K562 (cell line): ENCODE results near the gene GGNBP2. TPM values are rescaled to one million over a fixed set of nuclear protein-coding genes. Genes with fewer than 3 reads are reported as not detected.

Experiments used
- GABPA ChIP-seq: fragments of 200-800 bp; sonication (Bioruptor generic); conservative IDR thresholded peaks from 2 replicates; pipeline ENCODE4 v1.6.1; 2016; ENCODE audit warnings: low read depth, missing genetic modification characterization, missing compliant biosample characterization
- GTF2E2 ChIP-seq: fragments of 200-800 bp; sonication (Bioruptor generic); IDR thresholded peaks from 2 replicates; pipeline ENCODE4 v1.6.1; 2016; ENCODE audit warnings: missing genetic modification characterization, missing compliant biosample characterization
- JUN ChIP-seq, 2 experiments: sonication (generic) in 1 of 2; formaldehyde crosslinking in 1 of 2; IDR thresholded peaks; 2 replicates each; pipeline versions ENCODE4 v1.6.1 to v1.8.0; 2012 to 2022; ENCODE audit warnings: borderline replicate concordance in 2 of 2, mild to moderate bottlenecking in 2 of 2, improper control_type of control experiment in 1 of 2, low read depth in 1 of 2, low read length in 1 of 2, missing genetic modification reagents in 1 of 2
- JUND ChIP-seq, 2 experiments: IDR thresholded peaks; 2 replicates in 1 of 2; 3 replicates in 1 of 2; pipeline ENCODE4 v1.6.1; 2011; ENCODE audit warnings: borderline replicate concordance in 2 of 2, low read depth in 2 of 2, low read length in 2 of 2, improper control_type of control experiment in 1 of 2, missing biosample characterization in 1 of 2, missing genetic modification characterization in 1 of 2, missing genetic modification reagents in 1 of 2
- RNF2 ChIP-seq: sonication (generic); IDR thresholded peaks from 2 replicates; pipeline ENCODE4 v1.6.1; 2016
- SP1 ChIP-seq: sonication (generic); formaldehyde crosslinking; IDR thresholded peaks from 2 replicates; pipeline ENCODE4 v1.8.1; 2022; ENCODE audit warnings: mild to moderate bottlenecking, missing genetic modification reagents
- ZFX ChIP-seq: sonication (generic); formaldehyde crosslinking; IDR thresholded peaks from 2 replicates; pipeline ENCODE4 v1.8.0; 2022; ENCODE audit warnings: mild to moderate bottlenecking, missing genetic modification reagents, moderate library complexity
- ZNF766 ChIP-seq: fragments of 200-800 bp; sonication (Bioruptor generic); conservative IDR thresholded peaks from 2 replicates; pipeline ENCODE4 v1.6.1; 2016; ENCODE audit warnings: missing genetic modification characterization, missing compliant biosample characterization
- ZNF77 ChIP-seq: fragments of 250-450 bp; sonication (Bioruptor Pico); IDR thresholded peaks from 2 replicates; pipeline ENCODE4 v1.5.0; 2020
- polyA plus RNA-seq, 8 experiments: library from polyadenylated mRNA; depleted of rRNA in 4 of 8; stranded (reverse) in 5 of 8; unstranded in 3 of 8; fragments of >200 nt; fragmentation: Nextera tagmentation in 2 of 8; fragmentation: Illumina TruSeq in 1 of 8; extraction: Ambion mirVana in 2 of 8; extraction: Trizol in 1 of 8; gene quantifications; 2 replicates each; pipeline versions ENCODE4 v1.2.1 to v1.2.3, GENCODE V29; 2011 to 2014; ENCODE audit warnings: inconsistent platforms in 1 of 8, missing spikeins in 1 of 8
- total RNA-seq, 7 experiments: library from RNA; depleted of rRNA in 6 of 7; stranded (reverse); fragments of >200 nt in 6 of 7; fragmentation: Illumina TruSeq in 2 of 7; extraction: Trizol in 2 of 7; gene quantifications; 2 replicates each; pipeline versions ENCODE4 v1.2.1 to v1.2.3, GENCODE V29; 2011 to 2021; ENCODE audit warnings: low replicate concordance in 1 of 7
- TF ChIP-seq, protein P1 (sequence below): IDR thresholded peaks from 2 replicates; pipeline ENCODE4 v1.6.1; 2016; ENCODE audit warnings: missing genetic modification characterization, missing compliant biosample characterization
- TF ChIP-seq, protein P2 (sequence below): sonication (generic); formaldehyde crosslinking; IDR thresholded peaks from 2 replicates; pipeline ENCODE4 v1.8.0; 2022; ENCODE audit warnings: mild to moderate bottlenecking, missing genetic modification reagents

Gene GGNBP2
- total and polyA plus RNA-seq, 9 of the 15 experiments (the other 6 are each of a cell fraction or from before 2014, with no cell fraction given): 35.7 to 96.6 (median 64.1) TPM

DNA sequence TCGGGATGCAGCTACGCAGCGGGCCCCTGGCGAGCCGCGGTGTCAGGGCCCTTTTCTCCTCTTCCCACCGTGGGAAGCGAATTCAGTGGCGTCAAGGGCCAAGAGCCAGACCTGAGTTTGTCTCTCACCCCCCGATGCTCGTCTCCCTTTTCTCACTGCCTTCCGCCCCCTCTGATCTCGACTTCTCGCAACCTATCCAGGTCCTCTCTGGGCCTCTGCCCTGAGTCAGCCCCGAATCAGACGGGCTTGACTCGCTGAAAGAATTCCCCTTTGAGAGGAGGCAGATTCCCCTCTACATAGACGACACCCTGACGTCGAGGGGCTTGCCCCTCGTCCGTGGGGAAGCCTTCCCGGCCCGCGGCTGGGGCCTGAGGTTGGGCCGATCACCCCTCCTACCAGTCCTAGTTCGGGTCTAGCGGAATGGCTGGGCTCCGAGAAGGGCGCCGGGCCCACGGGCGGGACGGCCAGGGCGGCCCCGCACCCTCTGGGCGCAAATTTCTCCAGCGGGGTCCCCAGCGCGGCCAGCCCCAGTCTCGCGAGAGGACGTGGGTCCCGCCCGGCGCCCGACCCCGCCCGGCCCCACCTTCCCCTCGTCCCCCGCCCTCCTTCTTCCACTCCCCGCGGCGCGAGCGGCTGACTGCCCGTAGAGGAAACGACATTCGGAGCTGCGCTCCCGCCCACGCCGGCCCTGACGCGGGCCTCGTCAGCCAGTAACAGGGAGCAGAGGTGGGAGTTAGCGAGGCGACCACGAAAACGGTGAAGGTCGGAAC lies at the start of gene GGNBP2 (continued):
- TF ChIP-seq GABPA (0 out of 2 replicates have a peak, but pooled peaks have one; percentile 13), ZNF766 (CRISPR knock-in tag) (peak; percentile 59; the same call in 1 of the 2 replicates), JUND (IDR thresholded peaks at IDR 0.05; ENCODE audit: borderline replicate concordance, low read depth, low read length) (no peak), JUND (tag; IDR thresholded peaks at IDR 0.05; ENCODE audit: borderline replicate concordance, low read depth, low read length) (0 out of 3 replicates have a peak, but pooled peaks have one; percentile 5), SP1 (CRISPR knock-in tag) (0 out of 2 replicates have a peak, but pooled peaks have one; percentile 60), ZFX (CRISPR knock-in tag) (peak; percentile 87), GTF2E2 (peak; percentile 70; the same call in 1 of the 2 replicates), JUN (IDR thresholded peaks at IDR 0.05; ENCODE audit: borderline replicate concordance, low read depth, low read length) (0 out of 2 replicates have a peak, but pooled peaks have one; percentile 12), JUN (CRISPR knock-in tag; IDR thresholded peaks at IDR 0.05; ENCODE audit: borderline replicate concordance) (no peak), RNF2 (peak; percentile 21; the same call in 1 of the 2 replicates), ZNF77 (CRISPR knock-in tag) (no peak)
- TF ChIP-seq, protein P1, sequence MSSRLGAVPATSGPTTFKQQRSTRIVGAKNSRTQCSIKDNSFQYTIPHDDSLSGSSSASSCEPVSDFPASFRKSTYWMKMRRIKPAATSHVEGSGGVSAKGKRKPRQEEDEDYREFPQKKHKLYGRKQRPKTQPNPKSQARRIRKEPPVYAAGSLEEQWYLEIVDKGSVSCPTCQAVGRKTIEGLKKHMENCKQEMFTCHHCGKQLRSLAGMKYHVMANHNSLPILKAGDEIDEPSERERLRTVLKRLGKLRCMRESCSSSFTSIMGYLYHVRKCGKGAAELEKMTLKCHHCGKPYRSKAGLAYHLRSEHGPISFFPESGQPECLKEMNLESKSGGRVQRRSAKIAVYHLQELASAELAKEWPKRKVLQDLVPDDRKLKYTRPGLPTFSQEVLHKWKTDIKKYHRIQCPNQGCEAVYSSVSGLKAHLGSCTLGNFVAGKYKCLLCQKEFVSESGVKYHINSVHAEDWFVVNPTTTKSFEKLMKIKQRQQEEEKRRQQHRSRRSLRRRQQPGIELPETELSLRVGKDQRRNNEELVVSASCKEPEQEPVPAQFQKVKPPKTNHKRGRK: no peak
- TF ChIP-seq, protein P2, sequence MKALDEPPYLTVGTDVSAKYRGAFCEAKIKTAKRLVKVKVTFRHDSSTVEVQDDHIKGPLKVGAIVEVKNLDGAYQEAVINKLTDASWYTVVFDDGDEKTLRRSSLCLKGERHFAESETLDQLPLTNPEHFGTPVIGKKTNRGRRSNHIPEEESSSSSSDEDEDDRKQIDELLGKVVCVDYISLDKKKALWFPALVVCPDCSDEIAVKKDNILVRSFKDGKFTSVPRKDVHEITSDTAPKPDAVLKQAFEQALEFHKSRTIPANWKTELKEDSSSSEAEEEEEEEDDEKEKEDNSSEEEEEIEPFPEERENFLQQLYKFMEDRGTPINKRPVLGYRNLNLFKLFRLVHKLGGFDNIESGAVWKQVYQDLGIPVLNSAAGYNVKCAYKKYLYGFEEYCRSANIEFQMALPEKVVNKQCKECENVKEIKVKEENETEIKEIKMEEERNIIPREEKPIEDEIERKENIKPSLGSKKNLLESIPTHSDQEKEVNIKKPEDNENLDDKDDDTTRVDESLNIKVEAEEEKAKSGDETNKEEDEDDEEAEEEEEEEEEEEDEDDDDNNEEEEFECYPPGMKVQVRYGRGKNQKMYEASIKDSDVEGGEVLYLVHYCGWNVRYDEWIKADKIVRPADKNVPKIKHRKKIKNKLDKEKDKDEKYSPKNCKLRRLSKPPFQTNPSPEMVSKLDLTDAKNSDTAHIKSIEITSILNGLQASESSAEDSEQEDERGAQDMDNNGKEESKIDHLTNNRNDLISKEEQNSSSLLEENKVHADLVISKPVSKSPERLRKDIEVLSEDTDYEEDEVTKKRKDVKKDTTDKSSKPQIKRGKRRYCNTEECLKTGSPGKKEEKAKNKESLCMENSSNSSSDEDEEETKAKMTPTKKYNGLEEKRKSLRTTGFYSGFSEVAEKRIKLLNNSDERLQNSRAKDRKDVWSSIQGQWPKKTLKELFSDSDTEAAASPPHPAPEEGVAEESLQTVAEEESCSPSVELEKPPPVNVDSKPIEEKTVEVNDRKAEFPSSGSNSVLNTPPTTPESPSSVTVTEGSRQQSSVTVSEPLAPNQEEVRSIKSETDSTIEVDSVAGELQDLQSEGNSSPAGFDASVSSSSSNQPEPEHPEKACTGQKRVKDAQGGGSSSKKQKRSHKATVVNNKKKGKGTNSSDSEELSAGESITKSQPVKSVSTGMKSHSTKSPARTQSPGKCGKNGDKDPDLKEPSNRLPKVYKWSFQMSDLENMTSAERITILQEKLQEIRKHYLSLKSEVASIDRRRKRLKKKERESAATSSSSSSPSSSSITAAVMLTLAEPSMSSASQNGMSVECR (CRISPR knock-in tag): peak; percentile 75
